HG03135 (cell line): ENCODE data around the gene CREM.
A peak's percentile ranks its signal among the peaks of the same experiment; 100 is the strongest.

Source experiments
- ATAC-seq: cut with Tn5 transposase; IDR thresholded peaks from one replicate; pipeline ENCODE4 v1.9.1; 2021; ENCODE audit warnings: mild to moderate bottlenecking, moderate library complexity; ENCODE audit not compliant: unreplicated experiment

Gene CREM

GRCh38 chr10:35133586-35133985 lies 6.9 kb downstream of the CREM start:
- ATAC-seq, result no peak

- no peak for ATAC-seq
These were observed 9.2 kb downstream of the CREM start for GRCh38 chr10:35135861-35136260.

DNA sequence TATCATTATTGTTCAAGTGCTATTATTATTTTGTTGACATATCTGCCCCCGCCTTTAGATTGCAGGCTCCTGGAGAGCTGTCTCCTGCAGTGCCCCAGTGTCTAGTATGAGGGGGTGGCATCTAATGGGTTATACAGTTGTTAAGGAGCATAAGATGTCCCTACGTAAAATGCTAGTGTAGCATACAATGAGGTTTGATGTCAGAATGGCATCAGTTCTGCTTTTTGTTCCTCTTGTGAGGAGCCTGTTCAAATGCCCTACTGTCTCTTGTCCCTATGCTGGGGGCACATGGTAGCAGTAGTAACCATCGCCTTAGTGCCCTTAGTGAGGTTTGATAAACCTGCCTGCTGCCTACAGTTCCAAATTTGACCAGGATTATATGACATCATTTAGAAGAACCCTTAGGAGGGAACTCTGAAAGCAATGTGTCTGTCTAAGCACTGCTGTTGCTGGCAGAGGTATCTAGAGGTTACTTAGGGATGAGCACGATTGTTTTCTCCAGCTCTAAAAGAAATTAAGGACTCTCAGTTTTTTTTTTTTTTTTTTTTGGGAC lies 9.7 kb downstream of the CREM start:
- peak; percentile 56 for ATAC-seq

GRCh38 chr10:35140126-35140525 lies 13.5 kb downstream of the CREM start:
- ATAC-seq, result no peak

GRCh38 chr10:35140727-35141126 lies 14.1 kb downstream of the CREM start:
- ATAC-seq, result no peak

GRCh38 chr10:35150308-35150707 lies 23.7 kb downstream of the CREM start:
- ATAC-seq, result no peak

DNA sequence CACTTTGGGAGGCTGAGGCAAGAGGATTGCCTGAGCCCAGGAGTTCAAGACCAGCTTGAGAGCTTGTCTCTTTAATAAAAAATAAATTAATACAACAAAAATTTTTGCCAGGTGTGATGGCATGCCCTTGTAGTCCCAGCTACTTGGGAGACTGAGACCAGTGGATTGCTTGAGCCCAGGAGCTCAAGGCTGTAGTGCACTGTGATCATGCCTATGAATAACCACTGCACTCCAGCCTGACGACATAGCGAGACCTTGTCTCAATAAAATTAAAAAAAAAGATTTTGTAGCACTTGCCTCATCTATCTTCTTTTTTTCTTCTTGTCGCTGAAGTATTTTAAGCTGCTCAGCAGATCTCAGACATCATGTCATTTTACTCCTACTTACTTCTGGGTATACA lies 26.3 kb downstream of the CREM start:
- ATAC-seq, result no peak

GRCh38 chr10:35153716-35154115 lies 27.1 kb downstream of the CREM start:
- no peak for ATAC-seq

DNA sequence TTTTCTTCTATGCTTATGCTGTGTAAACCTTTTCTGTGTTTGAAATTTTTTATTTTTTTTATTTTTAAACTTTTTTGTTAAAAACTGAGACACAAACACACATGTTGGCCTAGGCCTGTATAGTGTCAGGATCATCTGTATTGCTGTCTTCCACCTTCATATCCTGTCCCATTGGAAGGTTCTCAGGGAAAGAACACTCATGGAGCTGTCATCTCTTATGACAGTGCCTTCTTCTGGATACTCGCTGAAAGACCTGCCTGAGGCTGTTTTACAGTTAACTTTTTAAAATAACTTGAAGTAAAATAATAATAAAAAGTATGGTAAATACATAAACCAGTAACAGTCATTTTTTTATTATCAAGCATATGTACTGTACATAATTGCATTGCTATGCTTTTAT lies 34.1 kb downstream of the CREM start:
- no peak for ATAC-seq

DNA sequence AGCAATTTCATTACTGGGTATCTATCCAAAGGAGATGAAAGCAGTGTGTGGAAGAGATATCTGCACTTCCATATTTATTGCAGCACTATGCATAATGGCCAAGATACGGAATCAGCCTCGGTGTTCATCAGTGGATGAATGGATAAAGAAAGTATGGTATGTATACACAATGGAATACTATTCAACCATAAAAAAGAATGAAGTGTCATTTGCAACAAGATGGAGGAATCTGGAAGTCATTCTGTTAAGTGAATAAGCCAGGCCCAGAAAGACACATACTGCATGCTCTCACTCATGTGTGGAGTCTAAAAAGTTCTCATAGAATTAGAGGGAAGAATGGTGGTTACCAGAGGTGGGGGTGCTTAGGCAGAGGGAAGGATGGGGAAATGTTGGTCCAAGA lies 35.3 kb downstream of the CREM start:
- ATAC-seq, result no peak

GRCh38 chr10:35165136-35165535 lies 38.5 kb downstream of the CREM start:
- no peak for ATAC-seq

DNA sequence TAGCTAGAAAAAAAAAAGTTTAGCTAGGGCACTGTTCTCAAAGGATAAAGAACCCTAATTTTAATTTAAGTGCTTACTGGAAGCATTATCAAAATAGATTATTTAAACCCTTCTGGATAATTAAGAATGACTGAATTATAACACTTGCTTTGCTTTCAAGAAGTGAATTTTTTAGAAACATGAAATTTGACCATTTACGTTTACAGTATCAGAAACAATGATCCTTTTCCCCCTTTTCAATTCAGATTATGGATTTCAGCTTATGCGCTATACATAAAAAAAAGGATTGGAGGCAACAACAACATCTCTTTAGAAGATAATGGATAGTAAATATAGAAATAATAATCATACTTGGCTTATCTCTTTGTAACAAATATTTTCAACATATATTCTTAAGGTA lies 39.2 kb downstream of the CREM start:
- no peak for ATAC-seq

DNA sequence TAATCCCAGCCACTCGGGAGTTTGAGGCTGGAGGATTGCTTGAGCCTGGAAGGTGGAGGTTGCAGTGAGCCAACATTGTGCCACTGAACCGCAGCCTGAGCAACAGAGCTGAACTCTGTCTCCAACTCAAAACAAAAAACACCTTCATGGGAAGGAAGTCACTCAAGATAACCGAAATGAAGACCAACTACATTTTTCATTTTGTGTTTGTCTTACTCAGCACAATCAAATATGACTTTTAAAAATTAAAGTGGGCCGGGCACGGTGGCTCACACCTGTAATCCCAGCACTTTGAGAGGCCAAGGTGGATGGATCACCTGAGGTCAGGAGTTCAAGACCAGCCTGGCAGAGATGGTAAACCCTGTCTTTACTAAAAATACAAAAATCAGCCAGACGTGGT lies 40.0 kb downstream of the CREM start:
- no peak for ATAC-seq

GRCh38 chr10:35167342-35167741 lies 40.7 kb downstream of the CREM start:
- no peak for ATAC-seq

DNA sequence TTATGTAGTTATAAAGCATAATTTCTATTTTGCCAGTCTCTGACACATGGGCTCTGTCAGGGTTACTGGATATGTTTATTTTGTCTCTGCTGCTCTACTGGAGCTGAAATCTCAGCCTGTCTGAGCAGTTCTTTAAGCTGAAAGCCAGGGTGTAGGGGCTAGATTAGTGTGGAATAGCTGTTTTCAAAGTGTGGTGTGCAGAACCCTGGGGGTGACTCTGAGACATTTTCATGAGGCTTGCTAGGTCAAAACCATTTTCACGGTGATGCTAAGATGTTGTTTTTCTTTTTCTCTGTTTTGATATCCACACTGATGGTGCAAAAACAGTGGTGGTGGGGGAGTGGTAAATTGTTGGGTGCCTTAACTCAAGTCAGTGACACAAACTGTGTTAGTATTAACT lies 45.5 kb downstream of the CREM start:
- no peak for ATAC-seq

DNA sequence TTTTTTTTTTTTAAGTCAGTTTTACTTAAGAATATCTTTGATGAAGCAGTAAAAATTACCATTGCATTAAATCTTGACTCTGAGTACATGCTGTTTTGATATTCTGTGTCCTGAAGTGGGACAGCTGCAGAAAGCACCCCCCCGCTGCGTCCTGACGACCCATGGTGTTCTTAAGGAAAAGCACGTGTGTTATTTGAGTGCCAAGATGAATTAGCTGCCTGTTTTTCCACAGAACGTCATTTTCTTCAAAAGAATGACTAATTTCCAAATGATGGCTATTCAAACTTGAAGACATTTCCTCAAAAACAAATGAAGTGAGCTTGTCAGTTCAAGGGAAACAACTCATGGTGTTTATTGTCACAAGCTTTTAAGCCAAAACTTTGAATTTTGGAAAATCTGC lies 45.9 kb downstream of the CREM start:
- ATAC-seq, result no peak

- ATAC-seq, result no peak
These were observed 51.7 kb downstream of the CREM start for GRCh38 chr10:35178331-35178730.

DNA sequence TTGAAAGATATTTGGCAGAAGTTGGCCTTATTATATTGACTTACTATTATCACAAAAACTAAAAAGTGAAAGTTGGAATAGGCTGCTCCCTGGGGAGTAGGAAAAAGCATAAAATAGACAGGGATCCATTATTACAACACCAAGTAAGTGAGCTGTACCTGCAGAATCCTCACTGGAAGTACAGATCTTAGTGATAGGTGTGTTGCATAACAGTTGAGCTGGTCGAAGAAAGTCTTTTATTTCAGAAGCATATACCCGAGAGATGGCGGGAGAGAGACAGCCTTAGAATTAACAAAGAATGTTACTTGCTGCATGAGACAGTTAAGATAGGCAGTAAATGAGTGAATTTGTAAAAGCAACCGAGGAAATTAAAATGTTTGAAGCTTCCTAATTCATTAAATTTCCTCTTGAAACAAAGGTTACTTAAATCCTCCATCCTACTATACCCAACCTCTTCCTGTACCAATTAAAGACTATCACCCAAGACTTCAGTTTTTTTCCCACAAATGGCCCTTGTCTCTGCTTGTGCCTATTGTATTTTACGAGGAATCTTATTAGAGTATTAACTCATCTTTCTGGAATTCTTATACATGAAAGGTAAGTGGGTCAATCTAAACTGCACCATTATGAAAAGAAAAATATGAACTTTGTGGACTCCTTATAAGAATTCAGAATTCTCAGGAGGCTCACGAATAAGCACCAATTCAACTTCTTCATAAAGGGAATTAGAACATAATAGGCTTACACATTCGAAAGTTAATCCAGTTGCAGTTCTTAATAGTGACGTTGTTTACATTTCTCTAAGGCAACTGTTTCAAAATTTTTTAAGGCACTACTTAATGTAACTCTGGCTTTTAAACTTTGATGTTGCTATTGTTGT lies 56.2 kb downstream of the CREM start:
- no peak for ATAC-seq

DNA sequence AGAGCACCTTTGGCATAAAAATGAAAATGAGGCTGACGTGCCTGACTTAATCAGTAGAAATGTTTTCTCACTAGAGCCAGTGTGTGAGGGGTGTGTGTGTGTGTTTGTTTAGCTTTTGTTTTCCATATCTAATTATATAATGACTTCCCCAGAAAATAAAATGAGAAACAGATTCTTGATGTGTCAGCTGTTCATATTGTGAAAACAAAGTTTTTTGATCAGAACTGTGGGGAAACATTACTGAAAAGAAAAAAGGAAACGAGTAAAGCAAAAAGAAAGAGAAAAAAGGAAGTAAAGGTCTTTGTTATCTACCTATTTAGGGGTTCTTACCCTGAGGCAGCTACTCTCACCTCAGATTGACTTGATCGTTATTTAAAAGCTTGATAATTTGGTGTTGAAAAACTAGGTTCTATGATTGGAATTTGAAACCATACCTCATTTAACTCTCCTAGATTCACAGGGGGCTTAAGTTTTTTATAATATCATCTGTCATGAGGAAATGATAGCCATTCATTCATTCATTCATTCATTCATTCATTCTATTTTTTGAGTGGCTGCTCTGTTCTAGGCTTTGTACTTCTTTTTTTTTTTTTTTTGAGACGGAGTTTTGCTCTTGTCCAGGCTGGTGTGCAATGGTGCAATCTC lies 58.0 kb downstream of the CREM start:
- ATAC-seq, result peak; percentile 56

DNA sequence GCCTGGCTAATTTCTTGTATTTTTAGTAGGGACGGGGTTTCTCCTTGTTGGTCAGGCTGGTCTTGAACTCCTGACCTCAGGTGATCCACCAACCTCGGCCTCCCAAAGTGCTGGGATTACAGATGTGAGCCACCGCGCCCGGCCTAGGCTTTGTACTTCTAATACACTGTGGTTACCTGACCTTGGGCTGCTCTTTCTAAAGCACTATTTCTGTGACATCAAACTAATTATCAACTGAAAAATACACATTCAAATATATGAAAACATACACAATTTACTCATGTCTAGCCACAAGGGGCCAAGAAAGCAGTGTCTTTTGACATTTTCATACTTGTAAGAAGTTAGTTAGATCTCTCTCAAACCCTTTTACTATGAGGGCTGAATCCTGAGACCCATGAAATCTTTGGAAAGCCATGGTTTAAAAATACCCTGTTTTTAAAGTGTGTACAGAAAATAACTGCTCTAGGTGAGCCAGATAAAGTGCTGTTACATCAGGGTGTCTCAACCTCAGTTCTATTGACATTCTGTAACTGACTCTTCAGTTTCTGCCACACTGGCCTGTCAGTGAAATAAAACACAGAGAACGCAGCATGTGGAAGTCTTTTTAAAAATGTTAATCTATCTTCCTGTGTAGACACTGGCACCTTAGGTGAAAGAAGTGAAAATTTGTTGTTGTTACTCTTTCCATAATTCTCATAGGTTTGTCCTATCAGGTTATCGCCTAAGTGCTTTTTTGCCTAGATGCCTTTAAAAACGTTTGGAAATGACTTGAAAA lies 58.8 kb downstream of the CREM start:
- no peak for ATAC-seq

- ATAC-seq, result no peak
These were observed 62.3 kb downstream of the CREM start for GRCh38 chr10:35188954-35189353.
